Activated CD4-positive, alpha-beta T cell treated with anti-CD3 and anti-CD28 coated beads, Interleukin-2, amount 10 ng/mL, durations not matched to agents 7 days and 5 days (primary cell): ENCODE measurements around the gene JAM3. TPM values are rescaled to one million over a fixed set of nuclear protein-coding genes. Genes with fewer than 3 reads are reported as not detected.

Experiments used
- total RNA-seq, 2 experiments: library from RNA; stranded (reverse); gene quantifications; one replicate each; pipeline ENCODE4 v1.2.3, GENCODE V29; 2021

Gene JAM3
- total RNA-seq, 2 experiments from 2014 or later: 4.8 to 5.0 TPM

Other genes starting within 250 kb of the JAM3 start
- not detected for gene SPATA19, start 223.6 kb upstream of the JAM3 start, total RNA-seq
- gene IGSF9B, start 112.1 kb upstream of the JAM3 start, total RNA-seq: 100 to 1,000 TPM; 130 to 142 TPM
- gene NCAPD3, start 154.9 kb downstream of the JAM3 start, total RNA-seq: 100 to 1,000 TPM; 118 to 125 TPM
- 10 to 100 TPM; 66.4 to 66.9 TPM for gene VPS26B, start 155.6 kb downstream of the JAM3 start, total RNA-seq
- 10 to 100 TPM; 56.4 to 61.6 TPM for gene THYN1, start 184.3 kb downstream of the JAM3 start, total RNA-seq
- gene ACAD8, start 184.5 kb downstream of the JAM3 start, total RNA-seq: 10 to 100 TPM; 21.7 to 21.8 TPM
- gene GLB1L3, start 207.3 kb downstream of the JAM3 start, total RNA-seq: 1 to 10 TPM; 6.8 to 7.2 TPM